ENCODE measurements around the gene MOV10L1. TPM values are rescaled to one million over a fixed set of nuclear protein-coding genes. Genes with fewer than 3 reads are reported as not detected.
A peak's percentile ranks its signal among the peaks of the same experiment; 100 is the strongest.

The MOV10L1 gene
- total and polyA plus RNA-seq, 4 donors: 0.27 to 11.9 (median 0.43) TPM

- no peak for DNase-seq
- Histone ChIP-seq H3K4me1 (ENCODE audit: control insufficient read depth in 5 of 5, insufficient read depth in 5 of 5, low read length in 5 of 5) (peaks cover 0 to 45% (median 15%) of the 10 kb centered on the region in 5 donors), H3K4me3 (no peak overlapping the region), H3K9me3 (ENCODE audit: control insufficient read depth in 4 of 4, insufficient read depth in 3 of 4, low read length in 3 of 4) (no peaks in the 10 kb centered on the region), H3K27me3 (ENCODE audit: control insufficient read depth in 3 of 3, insufficient read depth in 3 of 3, low read length in 2 of 3) (no peaks in the 10 kb centered on the region), H3K36me3 (ENCODE audit: control insufficient read depth in 4 of 4, insufficient read depth in 4 of 4, low read length in 4 of 4) (no peaks in the 10 kb centered on the region), H3K9ac (ENCODE audit: insufficient read depth in 1 of 2, low read length in 2 of 2) (no peak overlapping the region), H3K27ac (ENCODE audit: low read depth in 1 of 2, low read length in 1 of 2) (no peak overlapping the region)
- 95% methylated on average over 19 of the region's 19 CpGs for WGBS, 2 donors
- no peak for ATAC-seq (ENCODE audit: insufficient read depth, low FRiP score)
- TF ChIP-seq CTCF (IDR thresholded peaks at IDR 0.05; ENCODE audit: control extremely low read depth, extremely low read depth): no peak
Measured at GRCh38 chr22:50117168-50117762, 27.5 kb downstream of the MOV10L1 start.

GRCh38 chr22:50118129-50118528 is 28.3 kb downstream of the MOV10L1 start:
- no peak overlapping the region for H3K27ac ChIP-seq (ENCODE audit: low read depth in 1 of 2, low read length in 1 of 2)
- TF ChIP-seq CTCF (IDR thresholded peaks at IDR 0.05; ENCODE audit: control extremely low read depth, extremely low read depth): no peak

GRCh38 chr22:50118557-50119168 is 28.9 kb downstream of the MOV10L1 start:
- DNase-seq (peak; percentile 76 to 83 (median 81)), ATAC-seq (ENCODE audit: insufficient read depth, low FRiP score) (peak; percentile 31)
- no peak overlapping the region for H3K4me3 ChIP-seq
- no peak overlapping the region for H3K27ac ChIP-seq (ENCODE audit: low read depth in 1 of 2, low read length in 1 of 2)
- no peaks in the 10 kb centered on the region for H3K27me3 ChIP-seq (ENCODE audit: control insufficient read depth in 3 of 3, insufficient read depth in 3 of 3, low read length in 2 of 3)
- 29 to 36% methylated on average over 10 of the region's 10 CpGs for WGBS, 2 donors
- TF ChIP-seq CTCF (IDR thresholded peaks at IDR 0.05; ENCODE audit: control extremely low read depth, extremely low read depth): no peak
- H3K4me1 ChIP-seq (ENCODE audit: control insufficient read depth in 5 of 5, insufficient read depth in 5 of 5, low read length in 5 of 5): peaks cover 0 to 41% (median 15%) of the 10 kb centered on the region in 5 donors
- no peaks in the 10 kb centered on the region for H3K36me3 ChIP-seq (ENCODE audit: control insufficient read depth in 4 of 4, insufficient read depth in 4 of 4, low read length in 4 of 4)
- no peak overlapping the region for H3K9ac ChIP-seq (ENCODE audit: insufficient read depth in 1 of 2, low read length in 2 of 2)
- H3K9me3 ChIP-seq (ENCODE audit: control insufficient read depth in 4 of 4, insufficient read depth in 3 of 4, low read length in 3 of 4): peaks cover 0 to 6% (median 0%) of the 10 kb centered on the region in 4 donors

More at GRCh38 chr22:50118129-50118528, 28.3 kb downstream of the MOV10L1 start:
- H3K36me3 ChIP-seq (ENCODE audit: control insufficient read depth in 4 of 4, insufficient read depth in 4 of 4, low read length in 4 of 4): no peaks in the 10 kb centered on the region
- ATAC-seq (ENCODE audit: insufficient read depth, low FRiP score) (no peak), DNase-seq (no peak)
- H3K9ac ChIP-seq (ENCODE audit: insufficient read depth in 1 of 2, low read length in 2 of 2): no peak overlapping the region
- peaks cover 0 to 2% (median 0%) of the 10 kb centered on the region in 4 donors for H3K9me3 ChIP-seq (ENCODE audit: control insufficient read depth in 4 of 4, insufficient read depth in 3 of 4, low read length in 3 of 4)
- WGBS, 2 donors: 82 to 89% methylated on average over 3 of the region's 3 CpGs
- peaks cover 0 to 45% (median 15%) of the 10 kb centered on the region in 5 donors for H3K4me1 ChIP-seq (ENCODE audit: control insufficient read depth in 5 of 5, insufficient read depth in 5 of 5, low read length in 5 of 5)
- no peaks in the 10 kb centered on the region for H3K27me3 ChIP-seq (ENCODE audit: control insufficient read depth in 3 of 3, insufficient read depth in 3 of 3, low read length in 2 of 3)
- H3K4me3 ChIP-seq: no peak overlapping the region
